ENCODE measurements around the gene INPP5B.

The INPP5B gene

DNA sequence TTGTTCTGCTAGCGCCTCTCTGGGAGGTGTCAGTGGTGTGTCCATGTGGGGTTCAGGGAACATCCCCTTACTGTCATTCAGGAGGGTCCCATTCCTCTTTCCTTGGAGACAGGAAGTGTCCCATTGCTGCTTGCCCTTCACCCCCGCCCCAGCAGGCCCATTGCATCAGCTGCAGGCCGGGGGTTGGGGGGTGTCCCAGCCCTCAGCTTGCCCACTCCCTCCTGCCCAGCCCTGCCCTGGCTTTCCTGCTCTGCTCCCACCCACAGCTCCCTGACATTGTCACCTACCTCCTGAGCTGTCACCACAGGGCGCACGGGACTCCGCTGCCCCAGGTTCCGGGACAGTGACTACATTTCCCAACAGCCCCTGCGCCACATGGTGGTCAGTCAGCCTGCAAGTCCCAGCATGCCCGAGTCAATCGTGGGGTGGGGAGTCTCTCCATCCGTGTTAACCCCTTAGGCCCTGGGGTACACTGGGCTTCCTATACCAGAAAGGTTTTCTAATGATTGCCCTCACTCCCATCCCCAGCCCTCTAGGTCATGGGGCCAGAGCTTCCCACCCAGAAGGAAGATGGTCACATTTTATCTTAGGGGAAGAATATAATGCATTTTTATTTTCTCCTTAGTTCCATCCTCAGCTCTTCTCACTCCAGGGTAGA lies at the start of gene INPP5B:
Gene INPP5B, minus strand, starts transcription at position 351 of the 658 bp plus-strand sequence. CDS start 745 bp downstream, outside the sequence.
- Histone ChIP-seq H4K20me1 (ENCODE audit: insufficient read depth, low read length) (no peaks in the 10 kb centered on the region), H3K27me3 (ENCODE audit: low read depth, low read length) (no peaks in the 10 kb centered on the region), H3K9ac (ENCODE audit: low read length) (peak within 1 kb of the TSS; percentile 77), H3K9me3 (ENCODE audit: insufficient read depth, low read length) (no peaks in the 10 kb centered on the region), H3K36me3 (replicated peaks; ENCODE audit: low read depth, low read length) (no peaks in the 10 kb centered on the region), H2AFZ (ENCODE audit: low read depth, low read length) (peak within 1 kb of the TSS; percentile 79), H3K4me1 (ENCODE audit: low read length) (peaks cover 20% of the 10 kb centered on the region), H3K4me2 (ENCODE audit: low read length) (peak within 1 kb of the TSS; percentile 95), H3K27ac (ENCODE audit: low read length) (peak within 1 kb of the TSS; percentile 31), H3K4me3 (ENCODE audit: low read length) (peak within 1 kb of the TSS; percentile 92), H3K79me2 (ENCODE audit: low read length) (no peaks in the 10 kb centered on the region)
- no peak for TF ChIP-seq EZH2phosphoT487 (IDR thresholded peaks at IDR 0.05; ENCODE audit: low read depth)
- TF ChIP-seq CTCF (IDR thresholded peaks at IDR 0.05; ENCODE audit: low read depth, low read length): no peak

DNA sequence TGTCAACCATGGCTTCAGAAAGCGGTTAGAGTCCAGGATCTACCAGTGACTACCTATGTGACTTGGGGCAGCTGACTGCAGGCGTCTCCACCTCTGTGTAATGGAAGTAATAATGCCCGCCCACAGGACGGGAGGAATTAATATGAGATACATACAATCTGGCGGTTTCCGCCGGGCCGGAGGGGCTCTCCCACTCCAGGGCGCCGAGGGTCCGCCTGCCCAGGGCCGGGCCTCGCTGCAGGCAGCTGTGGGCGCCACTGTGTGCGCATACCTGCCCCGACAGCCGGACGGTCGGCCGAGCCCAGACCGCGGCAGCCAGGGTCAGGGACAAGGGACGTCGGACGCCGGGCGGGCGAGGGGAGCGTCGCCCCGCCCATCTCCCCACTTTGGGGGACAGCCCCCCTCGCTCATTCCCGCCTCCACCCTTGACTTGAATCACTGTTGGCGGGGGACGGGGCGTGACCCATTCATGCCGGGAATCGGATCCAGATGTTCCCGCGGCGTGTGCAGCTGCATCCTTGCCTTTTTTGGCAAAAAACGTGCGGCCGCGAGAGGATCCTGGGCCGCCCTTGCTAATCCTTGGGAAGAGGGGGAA lies 49.0 kb upstream of the INPP5B start:
- Histone ChIP-seq H3K9ac (ENCODE audit: low read length) (peak overlapping the region; percentile 22; the same call in 1 of the 2 replicates), H3K27ac (ENCODE audit: low read length) (no peak overlapping the region), H3K4me1 (ENCODE audit: low read length) (peaks cover 11% of the 10 kb centered on the region), H3K9me3 (ENCODE audit: insufficient read depth, low read length) (no peaks in the 10 kb centered on the region), H3K79me2 (ENCODE audit: low read length) (0 out of 2 replicates have a peak, but pooled peaks cover 2% of the 10 kb centered on the region), H3K36me3 (replicated peaks; ENCODE audit: low read depth, low read length) (no peaks in the 10 kb centered on the region), H4K20me1 (ENCODE audit: insufficient read depth, low read length) (no peaks in the 10 kb centered on the region), H2AFZ (ENCODE audit: low read depth, low read length) (no peak overlapping the region; the same call in 1 of the 2 replicates), H3K4me2 (ENCODE audit: low read length) (peak overlapping the region; percentile 74), H3K4me3 (ENCODE audit: low read length) (peak overlapping the region; percentile 67), H3K27me3 (ENCODE audit: low read depth, low read length) (no peaks in the 10 kb centered on the region)
- no peak for TF ChIP-seq EZH2phosphoT487 (IDR thresholded peaks at IDR 0.05; ENCODE audit: low read depth)
- TF ChIP-seq CTCF (IDR thresholded peaks at IDR 0.05; ENCODE audit: low read depth, low read length): no peak

GRCh38 chr1:37994886-37995566 lies 48.2 kb upstream of the INPP5B start:
- no peak for TF ChIP-seq EZH2phosphoT487 (IDR thresholded peaks at IDR 0.05; ENCODE audit: low read depth)
- TF ChIP-seq CTCF (IDR thresholded peaks at IDR 0.05; ENCODE audit: low read depth, low read length): no peak
- Histone ChIP-seq H3K27me3 (ENCODE audit: low read depth, low read length) (no peaks in the 10 kb centered on the region), H3K36me3 (replicated peaks; ENCODE audit: low read depth, low read length) (no peaks in the 10 kb centered on the region), H3K4me2 (ENCODE audit: low read length) (peak overlapping the region; percentile 74), H3K4me1 (ENCODE audit: low read length) (peaks cover 11% of the 10 kb centered on the region), H3K9me3 (ENCODE audit: insufficient read depth, low read length) (no peaks in the 10 kb centered on the region), H3K79me2 (ENCODE audit: low read length) (0 out of 2 replicates have a peak, but pooled peaks cover 3% of the 10 kb centered on the region), H3K9ac (ENCODE audit: low read length) (no peak overlapping the region), H4K20me1 (ENCODE audit: insufficient read depth, low read length) (no peaks in the 10 kb centered on the region), H2AFZ (ENCODE audit: low read depth, low read length) (0 out of 2 replicates have a peak overlapping the region, but pooled peaks have one; percentile 39), H3K27ac (ENCODE audit: low read length) (no peak overlapping the region), H3K4me3 (ENCODE audit: low read length) (peak overlapping the region; percentile 67)
